Mesenteric fat pad (tissue), 1 donor: Measurements from ENCODE around the gene CXCR2. TPM values are rescaled to one million over a fixed set of nuclear protein-coding genes. Genes with fewer than 3 reads are reported as not detected.
"Not testable (repeated sequence)": the region's sequence is repeated elsewhere in the genome, so short reads cannot be mapped to it uniquely, and the experiment has no call there.

ENCODE experiments used
- DNase-seq: peaks from one replicate; pipeline ENCODE4 v3.0.0-alpha.2; 2020; ENCODE audit warnings: low spot score
- total RNA-seq: library from RNA; stranded (reverse); fragmentation: NEBNext Ultra II Directional; extraction: Animal tissue kit (Norgen Biotek cat#: 25700); gene quantifications from one replicate; pipeline ENCODE4 v1.2.1, GENCODE V29; 2021
- donor health status: DM: yes; HTN: yes; CAD: no.

The CXCR2 gene
- total RNA-seq, 1 donor from 2014 or later = 9.9 TPM

GRCh38 chr2:218129458-218130135, 3.8 kb downstream of the CXCR2 start:
- no peak for DNase-seq

- DNase-seq = no peak
Measured at GRCh38 chr2:218130377-218130776, 4.5 kb downstream of the CXCR2 start.

DNA sequence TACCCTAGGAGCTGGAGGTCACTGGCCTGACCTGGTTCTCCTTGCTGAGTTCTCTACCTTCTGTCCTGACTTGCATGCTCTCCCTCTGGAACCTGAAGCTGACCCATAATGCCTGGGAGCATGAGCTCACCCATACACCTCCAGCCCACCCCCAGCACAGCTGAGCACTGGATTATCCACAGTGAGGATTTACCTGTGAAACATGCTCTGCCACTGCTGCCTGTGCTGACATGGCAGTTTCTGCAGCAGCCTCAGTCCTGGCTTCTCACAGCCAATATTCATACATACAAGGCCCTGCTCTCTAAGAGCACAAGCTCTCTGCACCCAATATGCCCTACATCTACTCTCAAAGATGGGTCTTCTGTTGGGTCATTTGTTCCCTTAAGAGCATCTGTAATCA, 5.0 kb downstream of the CXCR2 start:
- no peak for DNase-seq

GRCh38 chr2:218137514-218137913, 11.7 kb downstream of the CXCR2 start:
- DNase-seq = no peak

GRCh38 chr2:218138047-218138446, 12.2 kb downstream of the CXCR2 start:
- DNase-seq = no peak

- peak; percentile 78 for DNase-seq
Measured at GRCh38 chr2:218145124-218145523, 19.3 kb downstream of the CXCR2 start.

GRCh38 chr2:218146056-218146455, 20.2 kb downstream of the CXCR2 start:
- DNase-seq = no peak

DNA sequence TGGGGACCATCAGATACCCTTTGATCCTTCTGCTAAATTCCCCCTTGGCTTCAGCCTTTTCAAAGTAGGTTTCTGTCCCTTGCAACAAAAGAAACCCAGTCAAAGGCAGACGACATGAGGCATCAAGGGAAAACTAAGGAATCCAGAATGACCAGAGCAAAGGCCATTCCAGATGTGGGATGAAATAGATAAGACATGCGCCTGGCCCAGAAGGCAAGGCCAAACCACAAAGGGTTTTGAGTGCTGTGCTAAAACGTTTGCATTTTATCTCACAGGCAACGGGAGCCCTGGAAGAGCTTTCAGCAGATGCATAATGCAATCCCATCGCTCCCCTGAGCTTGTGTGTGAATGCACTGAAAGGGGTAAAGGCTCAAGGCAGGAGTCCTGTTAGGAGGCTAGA, 23.3 kb downstream of the CXCR2 start:
- no peak for DNase-seq

GRCh38 chr2:218149848-218150440, 24.1 kb downstream of the CXCR2 start:
- DNase-seq = no peak

DNA sequence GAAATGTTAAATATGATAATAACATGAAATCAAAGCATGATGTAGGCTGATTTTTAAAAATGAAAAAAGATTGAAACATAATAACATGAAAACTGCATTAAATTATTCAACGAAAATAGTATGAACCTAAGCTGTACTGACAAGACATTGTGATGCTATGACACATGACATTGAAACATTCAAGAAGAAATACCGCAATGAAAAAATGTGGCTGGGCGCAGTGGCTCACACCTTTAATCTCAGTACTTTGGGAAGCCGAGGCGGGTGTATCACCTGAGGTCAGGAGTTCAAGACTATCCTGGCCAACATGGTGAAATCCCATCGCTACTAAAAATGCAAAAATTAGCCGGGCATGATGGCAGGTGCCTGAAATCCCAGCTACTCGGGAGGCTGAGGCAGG, 26.3 kb downstream of the CXCR2 start:
- DNase-seq = no peak

- DNase-seq = no peak
Measured at GRCh38 chr2:218152777-218153176, 26.9 kb downstream of the CXCR2 start.

DNA sequence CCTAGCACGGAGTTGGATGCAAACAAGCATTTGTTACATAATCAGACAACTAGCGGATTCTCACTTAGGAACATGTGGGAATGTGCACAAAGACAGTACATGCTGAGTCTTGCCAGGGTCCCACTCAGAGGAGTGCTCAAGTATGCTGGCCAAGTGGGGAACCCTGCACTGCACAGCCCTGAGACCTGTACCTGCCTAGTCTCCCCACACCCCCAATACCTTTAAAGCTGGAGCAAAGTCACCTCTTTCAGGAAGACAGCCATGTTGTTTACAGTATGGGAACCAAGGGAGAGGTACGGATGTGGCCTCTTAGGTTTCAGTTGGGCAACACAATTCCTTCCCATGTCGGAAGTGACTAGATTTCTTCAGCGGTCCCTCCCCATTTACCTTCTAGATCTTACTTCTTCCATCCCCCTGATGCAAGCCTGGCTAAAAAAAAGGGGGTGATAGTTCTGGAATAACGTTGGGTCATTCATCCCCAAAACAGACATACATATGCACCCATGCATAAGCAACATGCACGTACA, 30.2 kb downstream of the CXCR2 start:
- DNase-seq = no peak

- DNase-seq = no peak
Measured at GRCh38 chr2:218161644-218162043, 35.8 kb downstream of the CXCR2 start.

GRCh38 chr2:218162814-218163213, 37.0 kb downstream of the CXCR2 start:
- DNase-seq = no peak

GRCh38 chr2:218166791-218167190, 41.0 kb downstream of the CXCR2 start, which contains the start of gene CXCR1:
TSS of gene CXCR1 (minus strand) at chr2:218166962. CDS start at chr2:218165211, 1,751 bp downstream.
- DNase-seq = no peak

- DNase-seq = no peak
Measured at GRCh38 chr2:218168016-218168415, 42.2 kb downstream of the CXCR2 start.

DNA sequence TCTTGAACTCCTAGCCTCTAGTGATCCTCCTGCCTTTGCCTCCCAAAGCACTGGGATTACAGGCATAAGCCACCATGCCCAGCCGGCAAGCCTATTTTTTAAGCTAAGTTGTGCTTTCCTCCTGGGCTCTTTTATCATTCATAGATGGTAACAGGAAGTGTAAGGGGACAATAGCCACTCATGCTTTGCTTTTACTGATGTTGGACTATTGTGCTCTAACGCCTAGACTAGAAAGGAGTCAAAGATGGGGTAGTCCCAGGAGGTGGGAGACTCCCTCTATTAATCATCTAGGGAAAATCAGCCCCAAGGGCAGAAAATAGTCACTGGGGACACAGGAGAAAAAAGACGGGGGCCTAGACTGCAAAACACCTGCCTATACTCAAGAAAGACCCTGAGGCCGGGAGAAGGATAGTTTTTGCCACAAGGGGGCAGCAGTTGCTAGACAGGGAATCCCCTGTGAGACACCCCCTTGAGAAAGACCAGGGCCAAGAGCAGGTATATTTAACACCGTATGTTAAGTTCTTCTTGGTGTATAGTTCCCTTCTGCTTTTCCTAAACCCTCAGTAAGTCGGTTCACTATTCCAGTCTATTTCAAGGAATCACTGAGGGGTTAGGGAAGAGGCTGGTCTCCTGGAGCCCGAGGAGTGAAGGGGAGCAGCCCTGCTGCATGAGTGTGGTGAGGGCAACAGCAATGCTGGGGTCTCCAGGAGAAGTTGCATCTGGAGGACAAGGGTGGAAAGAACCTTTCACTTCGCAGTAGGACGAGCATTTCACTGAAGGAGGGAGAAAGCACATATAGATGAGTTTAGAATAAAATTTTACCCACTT, 43.0 kb downstream of the CXCR2 start:
- no peak for DNase-seq

DNA sequence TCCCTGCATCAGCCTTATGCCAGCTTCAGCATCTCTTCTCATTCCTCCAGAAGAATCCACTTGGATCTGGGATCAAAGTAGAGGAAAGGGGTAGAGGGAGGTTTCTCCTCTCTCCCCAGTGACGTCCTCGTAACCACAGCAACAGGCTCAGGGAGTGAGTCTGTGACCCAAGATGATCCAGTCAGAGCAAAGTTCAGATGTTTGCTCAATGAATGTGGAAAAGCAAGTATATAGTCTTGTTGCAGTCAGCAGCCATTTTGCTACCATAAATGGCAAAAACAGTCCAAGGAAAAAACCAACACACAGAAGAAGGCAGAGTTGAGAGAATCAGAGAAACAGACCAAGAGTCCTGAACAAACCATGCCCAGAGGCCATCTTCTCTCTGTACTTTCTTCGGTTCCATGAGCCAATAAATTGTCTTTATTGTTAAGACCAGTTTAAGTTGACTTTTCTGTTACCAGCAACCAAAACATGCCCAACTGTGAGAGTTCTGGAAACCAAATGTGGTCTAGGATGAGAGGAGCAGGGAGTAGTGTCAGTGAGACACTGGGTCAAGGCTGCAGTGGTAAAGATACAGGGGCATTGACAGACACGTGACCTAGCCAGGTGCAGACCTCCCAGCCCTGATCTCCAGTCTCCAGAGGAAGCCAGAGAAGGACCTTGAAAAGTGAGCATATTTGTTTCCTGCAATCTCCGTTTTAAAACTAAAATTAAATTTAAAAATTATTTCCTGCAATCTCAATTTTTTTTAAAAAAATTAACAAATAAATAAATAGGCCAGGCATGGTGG, 44.1 kb downstream of the CXCR2 start:
- no peak for DNase-seq

DNA sequence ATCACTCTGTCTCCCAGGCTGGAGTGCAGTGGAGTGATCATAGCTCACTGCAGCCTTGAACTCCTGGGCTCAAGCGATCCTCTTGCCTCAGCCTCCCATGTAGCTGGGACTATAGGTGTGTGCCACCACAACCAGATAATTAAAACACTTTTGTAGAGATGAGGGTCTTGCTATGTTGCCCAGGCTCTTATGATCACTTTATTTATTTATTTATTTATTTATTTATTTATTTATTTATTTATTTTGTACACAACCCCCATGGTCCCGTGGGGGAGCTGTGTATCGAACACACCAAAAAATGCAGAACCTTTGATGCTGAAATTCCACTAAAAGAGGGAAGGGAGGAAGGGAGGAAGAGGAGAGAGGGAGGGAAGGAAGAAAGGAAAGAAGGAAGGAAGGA, 45.9 kb downstream of the CXCR2 start:
- not testable (repeated sequence) for DNase-seq

- no peak for DNase-seq
Measured at GRCh38 chr2:218172845-218173244, 47.0 kb downstream of the CXCR2 start.

GRCh38 chr2:218179782-218180181, 54.0 kb downstream of the CXCR2 start:
- DNase-seq = no peak
